ENCODE data around the gene ERBIN. TPM values are rescaled to one million over a fixed set of nuclear protein-coding genes. Genes with fewer than 3 reads are reported as not detected.

ERBIN gene
- total and polyA plus RNA-seq, 2 of the 8 experiments (the other 6 are each of a cell fraction or from before 2014, with no cell fraction given) = 7.7 to 33.2 TPM

DNA sequence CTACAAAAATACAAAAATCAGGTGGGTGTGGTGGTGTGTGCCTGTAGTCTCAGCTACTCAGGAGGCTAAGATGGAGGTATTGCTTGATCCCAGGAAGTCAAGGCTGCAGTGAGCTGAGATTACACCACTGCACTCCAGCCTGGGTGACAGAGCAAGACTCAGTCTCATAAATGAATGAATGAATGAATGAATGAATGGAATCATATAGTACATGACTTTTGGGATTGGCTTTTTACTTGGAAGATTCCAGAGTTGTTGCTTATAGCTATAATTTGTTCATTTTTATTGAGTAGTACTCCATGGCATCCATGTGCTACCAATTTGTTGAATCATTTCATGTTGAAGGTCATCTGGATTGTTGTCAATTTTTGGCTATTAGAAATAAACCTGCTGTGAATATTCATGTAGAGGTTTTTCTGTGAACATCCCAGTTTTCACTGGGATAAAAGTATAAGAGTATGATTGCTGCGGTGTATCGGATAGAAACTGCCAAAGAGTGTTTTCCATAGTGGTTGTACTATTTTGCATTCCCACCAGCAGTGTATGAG lies 19.9 kb downstream of the ERBIN start:
- ChIA-PET CTCF (ENCODE audit: partially characterized antibody) (interaction anchor here (0.8 kb wide), 1 partner anchor 227 kb away, joined by 3 read pairs; no protein-coding TSS in a partner anchor), POLR2A (ENCODE audit: partially characterized antibody) (interaction anchor here (0.7 kb wide), 1 partner anchor 18 kb away, joined by 3 read pairs; no protein-coding TSS in a partner anchor)
- no peak overlapping the region for H2BK120ac ChIP-seq (replicated peaks; ENCODE audit: low read depth, low read length)
- no peak overlapping the region for H2AK5ac ChIP-seq (ENCODE audit: low read depth, low read length)
- H2AFZ ChIP-seq (ENCODE audit: low read length) = no peak overlapping the region
- H3K36me3 ChIP-seq (ENCODE audit: control insufficient read depth in 2 of 4, insufficient read depth in 4 of 4, low read length in 3 of 4) = no peaks in the 10 kb centered on the region
- H4K20me1 ChIP-seq (replicated peaks in 1 of 2; ENCODE audit: control insufficient read depth in 1 of 2, insufficient read depth in 2 of 2, low read length in 2 of 2) = peaks cover 0 to 2% of the 10 kb centered on the region in 2 experiments
- H3K4ac ChIP-seq (replicated peaks; ENCODE audit: insufficient read length, low read depth, low read length) = no peak overlapping the region
- H3K4me3 ChIP-seq (ENCODE audit: extremely low read depth in 1 of 4, insufficient read depth in 2 of 4, low read depth in 3 of 4, low read length in 4 of 4) = no peak overlapping the region
- H3K9me3 ChIP-seq (ENCODE audit: insufficient read depth in 2 of 2, low read depth in 1 of 2, low read length in 1 of 2) = no peaks in the 10 kb centered on the region
- no peak for DNase-seq (ENCODE audit: low read depth in 1 of 2, low spot score in 2 of 2)
- H4K8ac ChIP-seq (ENCODE audit: extremely low read depth, insufficient read depth, low read length) = no peak overlapping the region
- no peak overlapping the region for H4K5ac ChIP-seq (ENCODE audit: insufficient read length, low read depth, low read length)
- H2BK15ac ChIP-seq (ENCODE audit: low read length) = no peak overlapping the region
- H3K56ac ChIP-seq (replicated peaks; ENCODE audit: insufficient read length, low read depth, low read length) = no peak overlapping the region
- no peaks in the 10 kb centered on the region for H3K23me2 ChIP-seq (ENCODE audit: low read depth, low read length)
- TF ChIP-seq BCL11A (IDR thresholded peaks at IDR 0.05; ENCODE audit: low read depth in 2 of 2, low read length in 2 of 2) (no peak), SIX5 (IDR thresholded peaks at IDR 0.05; ENCODE audit: low read depth, low read length) (no peak), TEAD4 (IDR thresholded peaks at IDR 0.05; ENCODE audit: low read depth, low read length) (no peak), FOSL1 (IDR thresholded peaks at IDR 0.05; ENCODE audit: insufficient read depth, low read depth, low read length) (no peak), ATF2 (IDR thresholded peaks at IDR 0.05; ENCODE audit: low read length) (no peak), ZNF274 (IDR thresholded peaks at IDR 0.05; ENCODE audit: borderline replicate concordance, extremely low read depth, low read length) (no peak), GABPA (IDR thresholded peaks at IDR 0.05; ENCODE audit: borderline replicate concordance, insufficient read depth, low read length) (no peak), TAF1 (IDR thresholded peaks at IDR 0.05; ENCODE audit: low read depth, low read length) (no peak), TBP (IDR thresholded peaks at IDR 0.05; ENCODE audit: low read depth, low read length) (no peak), CHD1 (IDR thresholded peaks at IDR 0.05; ENCODE audit: low read depth, low read length) (no peak), JUND (IDR thresholded peaks at IDR 0.05; ENCODE audit: low read length) (no peak)
- no peak overlapping the region for H3K27ac ChIP-seq (ENCODE audit: low read depth, low read length)
- no peak overlapping the region for H3K18ac ChIP-seq (ENCODE audit: extremely low read depth, low read length)
- no peak overlapping the region for H3K9ac ChIP-seq (replicated peaks in 1 of 4; ENCODE audit: extremely low read depth in 1 of 4, low read depth in 3 of 4, low read length in 3 of 4)
- 88% methylated on average over 2 of the region's 2 CpGs; no CpG with 5 or more reads in 1 of the 2 experiments for WGBS, 2 experiments (ENCODE audit: extremely low coverage in 1 of 2, insufficient coverage in 1 of 2, insufficient read length in 1 of 2, insufficient replicate concordance in 2 of 2, low coverage in 1 of 2, low lambda C conversion rate in 2 of 2, missing lambda C conversion rate in 1 of 2)
- peaks cover 2% of the 10 kb centered on the region; the same call in 1 of the 2 replicates for H3K79me1 ChIP-seq (ENCODE audit: low read depth, low read length)
- H3K79me2 ChIP-seq (ENCODE audit: control insufficient read depth in 1 of 2, insufficient read depth in 2 of 2, low read length in 2 of 2) = peaks cover 0 to 99% of the 10 kb centered on the region in 2 experiments; a peak in 3 of 4 replicates
- no peak overlapping the region for H2BK12ac ChIP-seq (ENCODE audit: low read depth, low read length)
- H3K14ac ChIP-seq (ENCODE audit: insufficient read length) = no peak overlapping the region
- no peaks in the 10 kb centered on the region for H3K27me3 ChIP-seq (replicated peaks in 1 of 4; ENCODE audit: control insufficient read depth in 3 of 4, extremely low read depth in 1 of 4, insufficient read depth in 3 of 4, low read length in 3 of 4)
- H3K23ac ChIP-seq (ENCODE audit: insufficient read length) = no peak overlapping the region
- no peak overlapping the region for H2BK20ac ChIP-seq (ENCODE audit: low read length)
- H4K91ac ChIP-seq (replicated peaks; ENCODE audit: insufficient read length, low read length) = no peak overlapping the region
- H2BK5ac ChIP-seq (ENCODE audit: low read depth, low read length) = no peak overlapping the region
- H3K4me2 ChIP-seq (ENCODE audit: insufficient read depth in 1 of 2, low read depth in 2 of 2, low read length in 2 of 2) = no peak overlapping the region
- no peak for FAIRE-seq
- peaks cover 0 to 2% (median 0%) of the 10 kb centered on the region in 4 experiments; a peak in 1 of 7 replicates for H3K4me1 ChIP-seq (replicated peaks in 1 of 4; ENCODE audit: control insufficient read depth in 3 of 4, insufficient read depth in 4 of 4, low read length in 3 of 4)
